Pulmonary artery endothelial cell (primary cell): ENCODE results near the gene PTPRQ. TPM values are rescaled to one million over a fixed set of nuclear protein-coding genes. Genes with fewer than 3 reads are reported as not detected.
"Not testable (repeated sequence)": the region's sequence is repeated elsewhere in the genome, so short reads cannot be mapped to it uniquely, and the experiment has no call there.

Experiments used
- DNase-seq: peaks from one replicate; pipeline ENCODE4 v3.0.0-alpha.2; 2011; ENCODE audit warnings: low read depth, low spot score
- total RNA-seq: library from RNA; depleted of rRNA; stranded (reverse); fragments of >200 nt; gene quantifications from 2 replicates; pipeline ENCODE4 v1.2.3, GENCODE V29; 2014

The PTPRQ gene
- total RNA-seq, 1 donor from 2014 or later: not detected

DNA sequence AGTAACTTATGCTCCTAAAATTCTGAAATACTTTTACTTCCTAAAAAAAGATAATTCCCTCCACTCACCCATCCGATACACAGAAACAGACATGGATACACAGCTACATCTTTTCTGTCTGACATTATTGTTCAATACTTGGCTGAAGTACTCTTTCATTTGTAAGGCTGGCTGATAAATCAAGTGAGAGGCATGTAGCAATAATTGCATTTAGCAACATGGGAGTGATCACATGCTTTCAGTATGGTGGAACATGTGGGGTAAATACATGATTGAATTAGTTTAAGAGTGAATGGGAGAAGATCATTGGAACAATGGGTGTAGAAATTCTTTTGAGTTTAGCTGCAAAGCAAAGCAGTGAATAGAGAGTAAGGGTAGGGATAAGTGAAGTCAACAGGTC is 25.6 kb downstream of the PTPRQ start:
- DNase-seq: no peak

- DNase-seq: no peak
Measured at GRCh38 chr12:80470403-80470802, 26.4 kb downstream of the PTPRQ start.

- DNase-seq: no peak
Measured at GRCh38 chr12:80472236-80472635, 28.2 kb downstream of the PTPRQ start.

DNA sequence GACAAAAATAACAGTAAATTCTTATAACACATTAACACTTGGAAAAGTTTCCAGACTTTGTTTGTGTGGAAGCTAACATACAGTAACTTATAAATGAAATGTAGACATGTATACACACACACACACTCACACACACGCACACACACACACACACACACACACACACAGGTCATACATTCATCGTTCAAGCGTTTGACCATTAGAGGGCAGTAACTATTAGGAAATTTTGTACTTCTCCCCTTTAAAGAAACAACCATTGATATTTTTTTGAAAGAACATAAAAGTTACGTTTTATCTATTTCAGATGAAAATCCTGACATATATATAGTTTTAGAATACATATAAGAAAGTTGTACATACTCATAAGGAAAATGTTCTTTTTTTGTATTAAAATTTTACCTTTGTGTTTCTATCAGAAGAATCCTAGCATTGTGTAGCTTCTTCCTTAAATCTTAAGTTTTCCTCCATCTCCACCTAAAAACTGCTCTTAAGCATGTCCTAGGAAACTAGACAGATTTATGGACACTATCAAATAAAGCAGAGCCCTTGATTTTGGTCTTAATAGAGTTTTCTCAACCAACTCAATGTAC is 29.0 kb downstream of the PTPRQ start:
- peak; percentile 3 for DNase-seq

- not testable (repeated sequence) for DNase-seq
Measured at GRCh38 chr12:80477521-80478145, 33.6 kb downstream of the PTPRQ start.

GRCh38 chr12:80484746-80485145 is 40.7 kb downstream of the PTPRQ start:
- no peak for DNase-seq

- no peak for DNase-seq
Measured at GRCh38 chr12:80485222-80485987, 41.4 kb downstream of the PTPRQ start.

- DNase-seq: no peak
Measured at GRCh38 chr12:80490329-80490728, 46.3 kb downstream of the PTPRQ start.

DNA sequence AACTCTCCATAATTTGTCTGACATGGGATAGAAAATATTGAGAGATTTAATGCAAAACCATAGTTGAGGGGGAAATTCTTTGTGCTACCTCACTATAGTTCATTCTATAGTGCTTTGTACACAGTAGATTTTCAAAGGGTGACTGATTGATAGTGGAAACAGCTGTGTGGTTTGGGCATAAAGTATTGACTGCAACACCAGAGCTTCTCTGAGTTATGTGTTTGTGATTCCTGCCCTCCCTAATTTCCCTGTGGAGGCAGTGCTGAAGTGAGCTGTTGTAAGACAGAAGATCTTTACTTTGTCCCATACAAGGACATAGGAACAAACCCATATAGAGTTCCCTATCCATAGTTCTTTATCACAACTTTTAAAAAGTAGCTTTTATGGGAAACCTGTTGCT is 47.1 kb downstream of the PTPRQ start:
- no peak for DNase-seq

DNA sequence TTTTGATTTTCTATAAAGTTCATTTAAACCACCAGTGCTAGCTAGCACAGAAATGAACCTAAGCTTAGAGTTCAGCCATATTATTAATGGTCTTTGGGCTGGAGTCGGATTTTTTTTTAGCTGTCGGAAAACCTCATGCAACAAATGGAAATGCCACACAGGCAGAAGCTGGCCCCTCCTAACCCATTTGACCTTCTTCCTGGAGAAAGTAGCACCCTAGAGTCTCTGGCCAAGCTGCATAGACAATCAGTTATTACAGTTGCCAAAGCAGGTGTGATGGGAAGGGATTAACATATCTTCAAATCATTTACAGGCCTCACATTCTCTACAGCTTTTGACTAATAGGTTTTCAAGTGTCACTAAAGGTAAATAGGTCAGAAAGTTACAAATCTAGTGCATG is 49.4 kb downstream of the PTPRQ start:
- DNase-seq: no peak

DNA sequence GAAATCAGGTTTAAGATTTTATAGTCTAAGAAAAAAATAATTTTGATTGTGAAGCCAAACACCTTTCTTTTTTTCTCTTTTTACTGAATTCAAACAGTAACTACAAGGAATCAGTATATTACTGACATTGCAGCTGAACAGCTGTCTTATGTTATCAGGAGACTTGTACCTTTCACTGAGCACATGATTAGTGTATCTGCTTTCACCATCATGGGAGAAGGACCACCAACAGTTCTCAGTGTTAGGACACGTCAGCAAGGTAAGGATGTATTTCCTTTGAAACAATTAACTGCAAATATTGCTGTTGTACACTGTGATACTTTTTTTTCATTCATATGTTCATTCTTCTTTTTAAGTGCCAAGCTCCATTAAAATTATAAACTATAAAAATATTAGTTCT is 50.8 kb downstream of the PTPRQ start:
- DNase-seq: no peak

- no peak for DNase-seq
Measured at GRCh38 chr12:80498059-80498728, 54.2 kb downstream of the PTPRQ start.

GRCh38 chr12:80504389-80505163 is 60.5 kb downstream of the PTPRQ start:
- DNase-seq: no peak

- no peak for DNase-seq
Measured at GRCh38 chr12:80509781-80510556, 65.9 kb downstream of the PTPRQ start.

GRCh38 chr12:80512781-80513180 is 68.7 kb downstream of the PTPRQ start:
- DNase-seq: no peak

GRCh38 chr12:80513211-80513610 is 69.2 kb downstream of the PTPRQ start:
- no peak for DNase-seq

- DNase-seq: no peak
Measured at GRCh38 chr12:80517655-80518054, 73.6 kb downstream of the PTPRQ start.

DNA sequence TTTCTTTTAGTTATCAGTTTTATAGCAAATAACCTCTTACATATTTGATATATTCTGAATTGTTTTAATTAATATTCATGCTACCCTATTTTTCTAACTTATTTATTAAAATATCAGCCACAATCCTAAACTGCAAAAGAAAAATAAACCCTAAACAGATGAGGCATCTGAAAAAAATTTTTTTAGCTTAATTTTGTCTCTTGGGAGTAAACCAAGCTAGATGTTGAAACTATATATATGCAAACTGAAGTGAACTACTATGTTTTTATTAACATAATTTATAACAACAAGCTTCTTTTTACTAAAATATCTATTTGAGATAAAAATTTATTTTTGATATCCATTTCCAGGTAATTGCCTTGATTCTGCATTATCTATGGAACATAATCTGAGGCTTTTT is 87.6 kb downstream of the PTPRQ start:
- no peak for DNase-seq

DNA sequence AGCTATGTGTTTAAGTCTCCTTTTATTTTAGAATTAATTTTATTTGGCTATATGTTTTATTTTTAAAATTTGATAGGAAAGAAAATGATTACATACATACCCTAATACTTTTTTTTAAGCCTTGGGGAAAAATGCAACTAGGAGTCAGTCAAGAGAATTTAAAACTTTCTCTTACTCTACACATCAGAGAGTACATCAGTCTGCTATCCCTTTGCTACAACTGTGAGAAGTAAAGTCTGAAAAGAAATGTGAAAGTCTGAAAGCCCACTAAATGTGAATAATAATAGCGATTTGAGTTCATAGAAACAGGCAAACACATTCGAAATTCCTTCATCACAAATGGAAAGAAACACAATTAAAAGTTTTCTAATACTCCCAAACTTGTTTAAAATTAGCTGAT is 95.0 kb downstream of the PTPRQ start:
- DNase-seq: no peak

DNA sequence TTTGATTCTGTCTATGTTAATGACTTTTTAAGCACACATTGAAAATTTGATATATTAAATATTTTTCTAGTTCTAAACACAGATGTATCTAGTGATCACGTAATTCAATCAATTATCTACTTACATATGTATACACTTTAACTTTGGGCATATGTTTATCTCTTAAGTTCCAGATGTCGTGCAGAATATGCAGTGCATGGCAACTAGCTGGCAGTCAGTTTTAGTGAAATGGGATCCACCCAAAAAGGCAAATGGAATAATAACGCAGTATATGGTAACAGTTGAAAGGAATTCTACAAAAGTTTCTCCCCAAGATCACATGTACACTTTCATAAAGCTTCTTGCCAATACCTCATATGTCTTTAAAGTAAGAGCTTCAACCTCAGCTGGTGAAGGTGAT is 105.3 kb downstream of the PTPRQ start:
- no peak for DNase-seq

DNA sequence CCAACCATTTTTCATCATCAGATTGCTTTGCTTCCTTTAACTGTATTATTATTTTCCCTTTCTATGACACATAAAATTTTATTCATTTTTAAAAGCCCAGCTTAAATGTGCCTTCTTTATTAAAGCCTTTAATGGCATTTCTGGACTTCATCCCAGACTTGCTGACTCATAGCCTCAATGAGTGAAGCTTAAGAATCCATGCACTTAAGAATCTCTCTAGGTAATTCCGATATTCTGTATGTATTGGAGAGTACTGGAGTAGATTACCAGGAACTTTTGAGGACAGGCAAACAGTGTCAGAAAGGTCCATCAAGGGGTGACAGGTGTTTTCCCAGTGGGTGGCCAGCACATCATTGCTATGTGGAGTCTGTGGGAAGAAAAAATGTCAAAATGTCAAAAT is 107.9 kb downstream of the PTPRQ start:
- DNase-seq: peak; percentile 26
